Stimulated activated CD8-positive, alpha-beta memory T cell treated with anti-CD3 and anti-CD28 coated beads, Interleukin-4, amount 100 ng/mL, for 48 hours (primary cell): Measurements from ENCODE around the gene PEX11G.

Experiments used
- DNase-seq: peaks from one replicate; pipeline ENCODE4 v3.0.0-alpha.2; 2020

Gene PEX11G

DNA sequence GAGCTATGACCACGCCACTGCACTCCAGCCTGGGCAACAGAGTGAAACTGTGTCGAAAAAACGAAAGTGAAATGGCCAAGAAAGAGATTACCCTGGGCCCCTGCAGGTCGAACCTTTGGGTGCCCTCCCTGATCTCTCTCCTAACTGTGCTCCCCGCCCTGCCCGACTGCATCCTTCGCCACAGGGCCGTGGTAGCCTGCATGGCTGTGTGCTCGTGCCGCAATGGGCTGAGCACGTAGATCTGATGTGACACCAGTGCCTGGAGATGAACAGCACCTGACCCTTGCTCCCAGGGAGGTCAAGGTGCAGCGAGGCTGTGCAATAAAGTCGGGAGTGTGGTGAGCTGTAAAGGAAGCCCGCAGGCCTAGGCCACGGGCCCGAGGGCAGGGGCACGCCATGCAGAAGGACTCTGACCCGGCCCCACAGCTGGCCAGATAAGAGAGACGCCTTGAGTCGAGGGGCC lies 60.2 kb downstream of the PEX11G start:
- DNase-seq = no peak

- DNase-seq = no peak
Observed at GRCh38 chr19:7427944-7428343, 60.9 kb downstream of the PEX11G start.

DNA sequence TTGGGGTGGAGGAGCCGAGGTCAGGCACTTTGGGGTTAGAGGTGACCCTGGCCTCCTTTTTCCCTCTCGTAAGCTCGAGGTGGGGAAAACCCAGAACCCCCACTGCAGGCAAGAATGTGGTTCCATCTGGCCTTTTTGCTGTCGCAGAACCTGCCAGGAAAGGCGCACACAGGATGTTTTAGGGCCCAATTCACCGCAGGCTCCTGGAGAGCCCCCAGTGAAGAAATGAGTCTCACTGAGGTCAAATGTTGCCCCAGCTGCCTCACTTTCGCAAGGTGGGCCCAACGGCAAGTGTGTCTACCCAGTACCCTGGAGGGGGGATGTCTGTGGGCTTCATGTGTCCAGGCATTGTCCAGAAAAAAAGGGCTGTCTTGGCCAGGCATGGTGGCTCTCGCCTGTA lies 61.8 kb downstream of the PEX11G start:
- DNase-seq = peak; percentile 68
